ENCODE data around the gene WNT7B. TPM values are rescaled to one million over a fixed set of nuclear protein-coding genes. Genes with fewer than 3 reads are reported as not detected.
A peak's percentile ranks its signal among the peaks of the same experiment; 100 is the strongest.

The WNT7B gene
- total RNA-seq, 1 donor from 2014 or later = 5.4 TPM

DNA sequence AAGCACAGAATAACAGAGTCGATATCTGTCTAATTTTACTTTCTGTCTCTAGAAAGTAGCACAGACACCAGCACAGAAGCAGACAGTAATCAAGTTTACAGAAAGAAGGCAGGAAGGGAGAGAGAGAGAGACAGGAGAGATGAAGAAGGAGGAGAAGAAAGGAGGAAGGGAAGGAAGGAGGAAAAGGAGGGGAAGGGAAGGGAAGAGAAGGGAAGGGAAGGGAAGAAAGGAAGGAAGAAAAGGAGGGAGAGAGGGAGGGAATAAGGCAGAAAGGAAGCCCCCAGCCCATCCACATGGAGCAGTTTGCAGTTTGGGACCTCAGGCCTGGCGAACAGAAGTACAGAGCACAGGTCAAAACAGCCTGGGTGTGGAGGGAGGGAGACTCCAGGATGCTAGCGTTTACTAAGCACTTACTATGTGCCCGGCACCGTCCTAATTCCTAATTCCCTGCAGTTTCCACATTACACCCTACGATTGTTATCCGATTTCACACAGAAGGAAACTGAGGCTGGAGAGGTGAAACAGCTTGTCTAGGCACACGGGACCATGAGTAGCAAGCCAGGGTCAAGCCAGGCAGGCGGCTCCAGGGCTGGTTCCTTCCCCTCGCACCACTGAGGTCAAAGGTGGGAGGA lies 46.0 kb upstream of the WNT7B start:
- DNase-seq (no peak), ATAC-seq (no peak)
- Histone ChIP-seq H3K36me3 (no peaks in the 10 kb centered on the region), H3K4me3 (no peak overlapping the region), H3K9me3 (no peaks in the 10 kb centered on the region), H3K4me1 (peaks cover 17% of the 10 kb centered on the region), H3K27ac (no peak overlapping the region), H3K27me3 (no peaks in the 10 kb centered on the region)
- intact Hi-C loops (cut with DNase I) = no loop called here
- no peak for TF ChIP-seq CTCF (IDR thresholded peaks at IDR 0.05)

DNA sequence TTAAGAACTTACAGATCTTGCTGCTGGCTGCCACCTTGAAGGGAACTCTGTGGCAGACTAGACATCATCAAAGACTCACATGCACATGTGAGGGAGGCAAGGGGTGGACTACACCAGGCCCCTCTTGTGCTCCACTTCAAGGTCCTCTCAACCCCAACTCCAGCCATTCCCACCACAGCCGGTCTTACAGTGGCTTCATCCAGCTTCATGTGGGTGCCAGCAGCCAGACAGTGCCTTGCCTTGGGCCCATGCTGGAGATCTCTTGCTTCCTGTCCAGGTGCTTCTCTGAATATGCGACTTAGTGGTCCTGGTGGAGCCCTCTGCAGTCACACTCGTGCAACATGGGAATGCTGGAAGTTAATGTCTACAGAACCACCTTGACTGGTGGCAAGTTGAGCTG lies 44.6 kb upstream of the WNT7B start:
- no peak for TF ChIP-seq CTCF (IDR thresholded peaks at IDR 0.05)
- H3K36me3 ChIP-seq = no peaks in the 10 kb centered on the region
- peaks cover 10% of the 10 kb centered on the region for H3K4me1 ChIP-seq
- ATAC-seq (no peak), DNase-seq (peak; percentile 29)
- no peak overlapping the region for H3K27ac ChIP-seq
- no peak overlapping the region for H3K4me3 ChIP-seq
- intact Hi-C loops (cut with DNase I) = no loop called here
- H3K9me3 ChIP-seq = no peaks in the 10 kb centered on the region
- H3K27me3 ChIP-seq = no peaks in the 10 kb centered on the region

- no peaks in the 10 kb centered on the region for H3K36me3 ChIP-seq
- intact Hi-C loops (cut with DNase I) = no loop called here
- no peak for ATAC-seq
- peaks cover 13% of the 10 kb centered on the region for H3K4me1 ChIP-seq
- H3K9me3 ChIP-seq = no peaks in the 10 kb centered on the region
- H3K27me3 ChIP-seq = no peaks in the 10 kb centered on the region
- no peak overlapping the region for H3K4me3 ChIP-seq
- TF ChIP-seq CTCF (IDR thresholded peaks at IDR 0.05) = no peak
- H3K27ac ChIP-seq = no peak overlapping the region
- no peak for DNase-seq
Observed at GRCh38 chr22:46019351-46019750, 42.4 kb upstream of the WNT7B start.

DNA sequence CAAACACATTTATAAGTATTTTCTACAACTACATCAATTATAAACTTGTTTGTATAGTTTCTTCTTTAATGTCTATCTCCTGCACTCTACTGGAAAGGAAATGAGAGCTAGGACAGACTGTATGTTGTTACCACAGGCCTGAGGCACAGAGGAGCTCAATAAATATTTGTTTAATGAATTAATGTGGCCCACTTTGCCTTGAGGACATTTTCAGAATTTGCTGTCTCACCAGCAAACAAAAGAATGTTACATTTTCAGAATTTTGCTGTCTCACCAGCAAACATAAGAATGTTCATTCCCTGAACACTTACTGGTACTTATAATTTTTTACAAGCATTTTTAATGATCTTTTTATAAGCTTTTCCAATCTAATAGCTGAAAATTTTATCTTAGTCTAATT lies 41.9 kb upstream of the WNT7B start:
- Histone ChIP-seq H3K4me3 (no peak overlapping the region), H3K36me3 (no peaks in the 10 kb centered on the region), H3K9me3 (no peaks in the 10 kb centered on the region), H3K4me1 (peaks cover 15% of the 10 kb centered on the region), H3K27ac (no peak overlapping the region), H3K27me3 (no peaks in the 10 kb centered on the region)
- ATAC-seq = no peak
- TF ChIP-seq CTCF (IDR thresholded peaks at IDR 0.05) = no peak
- DNase-seq = no peak
- intact Hi-C loops (cut with DNase I) = no loop called here

DNA sequence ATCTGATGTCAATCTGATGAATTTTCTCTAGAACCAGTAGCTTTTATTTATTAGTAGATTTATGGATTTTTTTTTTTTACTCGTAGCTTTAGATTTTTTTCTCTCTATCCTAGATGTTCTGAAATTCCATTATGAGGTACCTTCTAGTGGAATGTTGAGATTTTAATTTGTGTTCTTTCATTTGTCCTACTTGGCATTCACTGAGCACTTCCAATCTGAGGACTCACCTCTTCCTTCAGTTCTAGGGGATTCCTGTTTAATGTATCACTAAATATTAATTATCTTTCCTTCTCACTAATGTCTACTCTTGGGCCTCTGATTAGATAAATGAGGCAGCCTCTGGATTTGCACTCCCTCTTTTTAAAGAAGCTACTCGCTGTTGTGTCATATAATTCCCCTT lies 40.2 kb upstream of the WNT7B start:
- Histone ChIP-seq H3K4me3 (no peak overlapping the region), H3K27me3 (no peaks in the 10 kb centered on the region), H3K27ac (no peak overlapping the region), H3K4me1 (peaks cover 24% of the 10 kb centered on the region), H3K9me3 (no peaks in the 10 kb centered on the region), H3K36me3 (no peaks in the 10 kb centered on the region)
- intact Hi-C loops (cut with DNase I) = no loop called here
- DNase-seq = no peak
- TF ChIP-seq CTCF (IDR thresholded peaks at IDR 0.05) = no peak
- ATAC-seq = no peak
